HT-29 (cell line): Measurements from ENCODE around the gene KATNB1. TPM values are rescaled to one million over a fixed set of nuclear protein-coding genes. Genes with fewer than 3 reads are reported as not detected.

Source experiments
- DNase-seq: peaks from one replicate; pipeline ENCODE4 v3.0.0-alpha.2; 2015; ENCODE audit warnings: low spot score
- total RNA-seq: library from RNA; depleted of rRNA; stranded (reverse); fragments of >200 nt; shearing (Covaris generic); gene quantifications from 2 replicates; pipeline ENCODE4 v1.2.3, GENCODE V29; 2014

KATNB1 gene
- total RNA-seq, 1 experiment from 2014 or later = 80.2 TPM

DNA sequence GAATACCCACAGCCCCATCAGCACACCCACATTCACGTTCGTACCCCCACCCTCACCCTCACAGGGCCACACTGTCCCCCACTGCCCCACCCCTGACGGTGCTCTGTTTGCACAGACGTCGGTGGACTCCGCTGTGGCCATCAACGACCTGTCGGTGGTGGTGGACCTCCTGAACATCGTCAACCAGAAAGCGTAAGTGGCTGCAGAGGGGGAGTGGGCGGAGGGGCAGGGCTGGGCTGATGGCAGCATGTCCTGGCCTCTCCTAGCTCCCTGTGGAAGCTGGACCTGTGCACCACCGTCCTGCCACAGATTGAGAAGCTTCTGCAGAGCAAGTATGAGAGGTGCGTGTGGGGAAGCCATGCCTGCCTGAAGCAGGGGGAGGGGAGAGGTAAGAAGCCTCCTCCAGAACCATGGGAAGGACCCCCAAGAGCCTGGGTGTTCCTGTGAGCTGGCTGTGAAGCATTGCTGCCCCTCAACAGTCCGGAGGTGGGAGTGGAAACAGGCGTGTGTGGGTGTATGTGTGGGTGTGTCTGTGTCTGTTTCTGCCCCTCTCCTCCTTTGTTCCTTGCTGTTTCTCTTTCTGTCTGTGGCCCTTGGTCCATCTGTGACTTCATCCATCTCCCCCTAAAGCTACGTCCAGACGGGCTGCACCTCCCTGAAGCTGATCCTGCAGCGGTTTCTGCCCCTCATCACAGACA, 20.3 kb downstream of the KATNB1 start:
- no peak for DNase-seq

DNA sequence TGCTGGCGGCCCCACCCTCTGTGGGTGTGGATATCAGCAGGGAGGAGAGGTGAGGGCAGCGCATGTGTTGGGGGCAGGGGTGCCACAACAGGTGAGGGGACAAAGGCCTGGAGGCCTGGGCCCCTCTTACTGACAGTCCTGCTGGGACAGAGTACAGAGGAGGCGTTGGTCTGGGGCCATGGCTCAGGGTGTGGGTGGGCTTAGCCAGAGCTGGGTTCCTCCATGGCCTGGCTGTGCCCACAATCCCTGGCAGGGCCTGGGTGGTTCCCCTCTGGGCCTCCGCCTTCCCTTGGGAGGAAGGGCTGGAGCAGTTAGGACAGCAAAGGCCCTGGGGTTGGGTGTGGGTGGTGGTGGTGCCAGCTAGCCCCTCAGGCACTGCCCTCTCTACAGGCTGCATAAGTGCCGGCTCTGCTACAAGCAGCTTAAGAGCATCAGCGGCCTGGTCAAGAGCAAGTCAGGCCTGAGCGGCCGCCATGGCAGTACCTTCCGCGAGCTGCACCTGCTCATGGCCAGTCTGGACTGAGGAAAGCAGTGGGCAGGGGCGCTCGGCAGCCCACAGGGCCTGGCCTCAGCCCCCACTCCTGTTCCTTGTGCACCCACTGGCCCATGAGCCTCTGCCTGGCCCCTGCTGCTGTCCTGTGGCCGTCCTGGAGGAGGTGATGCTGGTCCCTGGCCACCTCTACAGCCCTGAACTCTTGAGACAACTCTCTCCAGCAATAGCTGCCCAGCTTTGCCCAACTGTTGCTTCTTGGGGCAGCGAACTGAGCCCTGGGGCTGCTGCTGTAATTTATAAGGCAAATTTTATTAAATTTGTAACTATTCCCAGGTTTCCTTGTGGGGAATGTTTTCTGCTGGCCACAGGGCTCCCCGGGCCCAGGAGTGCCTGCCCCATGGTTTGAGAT, 21.1 kb downstream of the KATNB1 start:
- DNase-seq = no peak

DNA sequence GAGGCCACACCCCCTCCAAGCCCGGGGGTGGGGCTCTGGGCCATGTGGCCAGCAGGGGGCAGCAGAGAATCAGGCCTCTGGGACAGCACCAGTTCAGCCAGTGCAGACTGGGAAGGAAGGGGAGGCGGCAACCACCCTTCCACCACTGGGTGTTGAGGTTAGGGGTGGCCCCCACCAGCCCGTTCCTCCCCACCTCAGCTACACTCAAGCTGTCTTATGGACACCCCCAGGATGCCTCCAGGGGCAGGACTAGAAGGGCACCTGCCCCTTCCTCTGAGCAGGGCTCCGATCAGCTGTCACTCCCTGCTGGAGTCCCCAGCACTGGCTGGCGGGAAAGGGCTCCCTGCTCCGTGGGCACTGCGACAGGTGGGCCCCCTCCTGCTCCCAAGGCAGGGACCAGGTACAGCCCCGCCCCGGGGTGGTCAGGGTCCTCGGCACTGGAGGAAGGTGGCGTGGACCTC, 21.8 kb downstream of the KATNB1 start:
- peak; percentile 89 for DNase-seq

DNA sequence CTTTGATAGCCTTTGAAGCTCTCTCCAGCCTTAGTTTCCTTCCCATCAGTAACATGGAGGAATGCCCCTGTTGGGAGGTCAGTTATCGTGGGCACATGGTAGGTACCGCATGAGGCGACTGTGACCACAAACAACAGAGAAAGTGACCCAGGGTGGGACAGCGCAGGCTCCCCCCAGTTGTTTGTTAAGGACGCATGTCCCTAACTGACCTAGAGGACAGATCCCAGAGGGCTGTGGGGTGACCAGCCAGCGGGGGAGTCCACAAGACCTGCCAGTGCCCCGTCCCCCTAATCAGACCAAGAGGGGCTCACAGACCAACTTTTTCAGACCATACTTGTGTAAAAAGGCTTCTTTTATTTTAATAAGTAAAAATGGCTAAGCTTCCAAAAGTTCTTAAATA, 22.3 kb downstream of the KATNB1 start:
- no peak for DNase-seq

DNA sequence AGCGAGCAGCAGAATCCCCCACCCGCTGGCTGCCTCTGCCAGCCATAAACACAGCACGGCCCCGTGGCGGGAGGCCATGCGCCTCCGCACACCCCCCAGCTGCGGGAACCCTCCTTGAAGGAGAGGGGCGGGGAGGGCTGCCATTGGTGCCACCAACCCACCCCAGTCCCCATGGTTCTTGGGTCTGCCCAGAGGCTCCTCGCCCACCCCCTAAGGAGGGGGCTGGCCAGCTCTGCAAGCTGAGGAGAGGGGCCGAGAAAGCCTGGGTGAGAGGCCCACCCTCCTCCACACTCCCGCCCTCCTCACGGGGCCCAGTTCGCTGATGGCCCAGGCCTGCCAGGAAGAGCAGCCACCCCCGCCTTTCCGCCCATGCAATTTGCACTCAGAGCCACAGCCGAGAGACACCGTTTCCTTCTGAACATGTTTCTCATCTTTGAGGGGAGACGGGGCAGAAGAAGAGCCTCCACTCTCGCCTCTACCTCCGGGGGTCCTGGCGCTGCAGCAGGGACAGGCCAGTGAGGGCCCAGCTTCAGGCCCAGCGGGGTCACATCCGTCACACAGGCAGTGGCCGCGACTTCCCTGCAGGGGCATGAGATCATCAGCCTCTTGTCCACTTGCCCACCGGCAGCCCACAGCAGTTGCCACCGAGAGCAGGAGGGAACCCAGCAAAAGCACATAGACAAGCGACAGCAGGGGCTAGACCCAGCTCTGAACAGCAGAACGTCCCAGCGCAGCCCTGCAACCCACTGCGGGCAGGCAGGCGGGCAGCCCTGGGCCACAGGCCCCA, 23.0 kb downstream of the KATNB1 start:
- DNase-seq = no peak

DNA sequence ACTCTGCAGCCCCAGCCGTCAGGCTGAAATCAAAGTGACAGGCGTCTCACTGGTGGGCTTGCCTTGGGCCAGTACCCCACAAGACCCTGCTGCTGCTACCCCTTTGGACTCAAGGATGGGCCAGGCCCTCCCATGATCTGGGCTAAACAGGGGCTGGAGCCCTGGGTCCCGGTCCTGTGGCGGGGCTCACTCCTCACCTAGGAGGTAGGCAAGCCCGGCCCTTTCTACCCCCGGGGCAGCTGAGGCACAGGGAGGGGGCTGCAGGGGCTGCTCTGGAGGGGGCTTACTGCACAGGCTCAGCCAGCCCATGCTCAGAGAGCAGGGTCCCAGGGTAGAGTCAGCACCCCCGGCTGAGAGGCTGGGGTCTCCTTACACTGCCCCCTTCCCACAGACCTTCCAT, 23.6 kb downstream of the KATNB1 start:
- DNase-seq = no peak

DNA sequence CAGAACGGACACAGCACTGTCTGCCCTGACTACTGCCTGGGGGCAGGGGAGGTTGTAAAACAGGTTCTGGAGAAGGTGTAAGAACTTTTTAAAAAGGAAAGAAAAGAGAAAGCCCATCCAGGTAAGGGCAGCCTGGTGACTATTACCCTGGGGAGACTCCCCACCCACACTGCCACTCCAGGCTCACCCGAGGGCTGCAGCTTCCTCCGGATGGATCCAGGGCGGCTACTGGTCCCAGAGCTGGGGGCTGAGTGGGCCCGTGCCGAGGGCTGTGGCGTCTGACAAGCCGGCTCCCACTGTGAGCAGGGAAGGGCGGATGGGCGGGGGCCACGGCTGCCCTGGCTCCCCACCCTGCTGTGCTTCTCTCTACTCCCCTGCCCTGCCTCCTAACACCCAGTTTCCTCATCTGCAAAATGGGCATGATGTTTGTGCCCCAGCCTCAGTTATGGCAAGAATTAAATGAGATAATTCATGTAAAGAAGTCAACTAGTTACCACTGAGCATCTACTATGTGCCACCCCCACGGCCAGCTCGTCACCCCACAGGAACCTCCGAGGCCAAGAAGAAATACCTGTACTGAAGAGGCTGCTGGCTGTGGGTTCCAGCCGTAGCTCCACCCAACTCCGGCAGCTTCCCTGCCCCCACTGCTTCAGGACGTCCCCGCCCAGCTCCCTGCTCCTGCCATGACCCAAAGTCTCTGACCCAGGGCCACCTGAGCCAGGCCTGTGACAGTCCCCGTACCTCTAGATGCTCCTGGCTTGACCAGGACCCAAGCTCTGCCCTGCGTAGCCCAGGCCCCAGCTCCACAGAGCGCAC, 24.2 kb downstream of the KATNB1 start:
- DNase-seq = no peak

DNA sequence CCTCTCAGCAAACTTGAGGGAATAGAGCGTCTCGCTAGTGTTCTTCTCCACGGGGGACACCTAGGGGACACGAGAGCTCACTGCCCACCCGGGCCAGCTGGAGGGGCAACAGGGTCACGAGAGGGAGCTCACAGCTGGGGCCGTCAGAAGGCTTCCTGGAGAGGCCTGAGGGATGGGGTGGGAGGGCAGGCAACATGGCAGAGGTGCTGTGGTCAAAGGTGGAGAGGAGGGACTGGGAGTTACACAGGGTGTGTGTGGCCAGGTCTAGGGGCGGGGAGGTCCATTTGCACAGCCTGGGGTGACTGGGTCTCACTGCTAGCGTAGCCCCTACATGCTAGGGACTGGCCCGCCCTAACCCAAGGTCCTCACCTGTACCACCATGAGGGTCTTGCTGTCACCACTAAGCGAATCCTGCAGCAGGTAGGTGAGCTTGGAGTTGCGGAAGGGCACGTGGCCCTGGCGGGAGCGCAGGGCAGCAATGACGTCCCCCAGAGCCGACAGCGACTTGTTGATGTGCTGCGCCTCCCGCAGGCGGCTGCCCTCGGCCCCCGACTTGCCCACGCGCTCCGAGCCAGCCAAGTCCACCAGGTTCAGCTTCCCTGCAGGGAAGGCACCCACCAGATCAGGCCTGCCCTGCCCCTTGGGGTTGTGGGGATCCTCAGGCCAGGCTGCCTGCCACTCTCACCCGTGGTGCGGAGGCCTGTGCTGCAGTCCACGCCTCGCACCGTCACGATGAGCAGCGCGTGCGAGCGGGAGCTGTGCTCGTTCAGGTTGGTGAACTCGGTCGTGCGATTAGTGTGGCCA, 25.0 kb downstream of the KATNB1 start:
- no peak for DNase-seq

DNA sequence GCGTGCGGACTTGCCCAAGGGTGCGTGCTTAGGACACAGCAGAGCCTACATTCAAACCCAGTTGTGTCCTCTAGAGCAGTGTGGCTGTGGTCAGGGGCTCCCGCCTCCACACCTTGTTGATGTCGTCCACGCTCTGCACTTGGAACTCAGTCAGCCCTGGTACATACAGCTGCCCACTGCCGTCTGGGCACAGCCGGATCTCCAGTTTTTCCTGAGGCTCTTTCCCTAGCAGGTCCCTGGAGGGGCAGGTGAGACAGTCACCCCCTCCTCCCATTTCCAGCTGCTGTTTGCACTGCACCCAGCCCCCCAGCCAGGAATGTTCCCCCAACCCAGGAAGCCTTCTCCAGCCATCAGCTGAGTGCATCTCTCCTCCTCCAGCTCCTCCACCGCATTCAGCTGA, 25.7 kb downstream of the KATNB1 start:
- DNase-seq = no peak

DNA sequence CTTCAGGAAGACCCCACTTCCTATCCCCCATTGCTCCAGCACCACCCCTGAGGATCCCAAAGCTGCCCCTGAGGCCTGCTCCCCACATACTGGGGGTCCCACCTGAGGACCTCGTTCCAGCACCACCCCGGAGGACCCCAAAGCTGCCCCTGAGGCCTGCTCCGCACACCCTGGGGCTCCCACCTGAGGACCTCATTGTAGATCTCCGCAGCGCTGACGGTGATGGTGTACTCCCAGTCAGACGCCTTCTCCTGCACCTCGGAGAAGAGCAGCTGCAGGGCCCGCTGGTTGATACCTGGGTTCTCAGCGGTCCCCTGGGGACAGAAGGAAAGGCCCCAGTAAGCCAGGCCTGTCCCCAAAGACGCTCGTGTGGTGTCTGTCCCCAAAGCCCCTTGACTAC, 26.4 kb downstream of the KATNB1 start:
- no peak for DNase-seq

DNA sequence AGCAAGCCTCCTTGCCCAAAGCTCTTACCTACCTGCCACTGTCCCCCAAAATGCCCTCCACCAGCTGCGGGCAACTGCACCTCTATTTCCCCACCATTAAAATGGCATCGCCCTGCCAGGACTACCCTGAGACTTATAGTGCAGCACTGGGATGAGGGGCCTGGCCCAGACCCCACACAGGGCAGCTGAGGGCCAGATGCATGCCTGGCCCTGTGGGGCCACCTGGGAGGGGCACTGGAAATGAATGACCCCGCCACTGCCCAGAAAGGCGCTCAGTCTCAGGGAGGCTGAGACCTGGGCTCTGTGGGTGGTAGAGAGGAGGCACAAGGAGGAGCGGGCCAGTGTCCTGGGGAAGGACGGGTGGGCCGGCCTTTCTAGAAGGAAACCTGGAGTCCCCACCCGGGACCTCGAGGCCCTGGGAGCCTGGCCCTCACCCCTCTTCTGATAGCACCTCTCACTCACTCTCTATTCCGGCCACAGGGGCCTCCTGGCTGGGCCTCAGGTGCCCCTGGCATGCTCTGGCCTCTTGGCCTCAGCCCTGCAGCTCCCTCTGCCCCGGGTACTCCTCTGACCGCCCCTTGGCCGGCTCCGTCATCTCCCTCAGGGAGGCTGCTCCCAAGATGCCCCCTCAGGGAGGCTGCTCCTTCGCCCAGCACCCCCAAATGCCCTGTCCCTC, 26.9 kb downstream of the KATNB1 start:
- DNase-seq = no peak

DNA sequence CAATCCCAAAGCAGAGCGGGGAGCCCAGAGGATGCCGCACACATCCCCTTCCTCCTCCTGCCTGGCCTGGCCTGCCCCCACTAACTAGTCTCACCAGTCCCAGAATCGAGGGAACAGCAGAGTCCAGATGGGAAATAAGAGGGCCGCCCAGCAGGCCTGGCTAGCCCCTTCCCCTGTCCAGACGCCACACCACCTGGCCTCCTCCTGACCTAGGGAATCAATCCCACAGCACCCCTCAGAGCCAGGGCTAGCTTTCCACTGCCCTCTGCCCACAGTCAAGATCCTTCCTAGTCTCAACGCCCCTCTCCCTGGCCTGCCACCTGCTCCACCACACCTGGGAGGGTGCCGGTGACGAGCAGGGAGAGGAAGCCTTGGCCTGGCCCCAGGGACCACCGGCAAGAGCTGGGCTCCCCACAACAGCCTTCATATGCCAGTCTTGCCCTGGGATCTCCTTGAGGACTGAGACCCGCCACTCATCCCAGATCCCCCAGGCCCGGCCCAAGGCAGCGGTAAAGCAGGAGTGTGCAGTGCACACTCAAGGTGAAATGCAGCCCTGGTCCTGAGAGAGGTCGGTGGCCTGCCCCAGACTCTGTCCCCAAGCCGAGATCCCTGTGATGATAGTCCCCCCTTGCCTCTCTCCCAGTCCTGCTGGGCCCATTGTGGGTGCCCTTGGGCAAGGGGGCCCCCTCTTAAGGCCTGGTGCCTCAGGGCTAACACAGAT, 27.9 kb downstream of the KATNB1 start:
- no peak for DNase-seq

DNA sequence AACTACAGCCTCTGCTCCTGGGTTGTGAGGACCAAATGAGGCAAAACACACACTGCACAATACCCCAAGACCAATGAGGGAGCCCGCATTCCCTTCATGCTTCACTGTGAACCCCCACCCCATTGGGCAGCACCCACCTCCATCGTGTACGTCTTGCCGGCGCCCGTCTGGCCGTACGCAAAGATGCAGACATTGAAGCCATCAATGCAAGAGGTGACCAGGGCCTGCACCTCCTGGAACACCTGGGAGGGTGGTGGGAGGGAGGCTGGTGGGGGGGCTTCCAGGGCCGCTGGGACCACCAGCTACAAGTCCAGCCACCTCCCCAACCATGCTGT, 28.4 kb downstream of the KATNB1 start:
- DNase-seq = no peak

DNA sequence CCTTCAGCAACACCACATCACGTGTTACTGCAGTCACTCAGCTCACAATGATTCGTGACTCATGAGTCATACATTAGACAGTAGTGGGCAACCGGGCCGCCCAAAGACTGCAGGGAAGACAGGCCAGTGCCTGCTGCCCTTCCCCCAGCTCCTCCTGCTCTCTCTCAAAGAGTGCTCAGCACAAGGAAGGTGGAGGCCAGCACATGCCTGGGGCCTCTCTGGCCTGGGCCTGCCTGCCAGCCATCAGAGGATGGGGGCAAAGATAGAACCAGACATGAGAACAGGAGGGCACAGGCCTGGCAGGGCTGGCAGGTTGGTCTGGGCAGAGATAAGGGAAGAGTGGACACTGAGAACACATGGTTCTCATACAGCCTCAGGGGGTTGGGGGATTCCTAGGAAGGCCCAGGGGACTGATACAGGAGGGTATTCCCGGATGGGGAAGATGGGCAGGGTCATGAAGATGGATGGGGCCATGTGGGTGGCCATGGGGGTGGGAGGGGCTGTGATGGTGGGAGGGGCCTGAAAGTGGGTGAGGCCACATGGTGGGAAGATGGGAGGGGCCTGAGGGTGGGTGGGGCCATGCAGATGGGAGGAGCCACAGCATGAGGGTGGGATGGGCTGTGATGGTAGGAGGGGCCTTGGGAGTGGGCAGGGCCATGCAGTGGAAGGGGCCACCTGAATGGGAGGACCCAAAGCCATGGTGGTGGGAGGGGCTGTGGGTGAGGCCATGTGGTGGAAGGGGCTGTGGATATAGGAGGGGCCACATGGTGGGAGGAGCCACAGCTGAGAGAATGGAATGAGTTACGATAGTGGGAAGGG, 29.0 kb downstream of the KATNB1 start:
- peak; percentile 56 for DNase-seq

DNA sequence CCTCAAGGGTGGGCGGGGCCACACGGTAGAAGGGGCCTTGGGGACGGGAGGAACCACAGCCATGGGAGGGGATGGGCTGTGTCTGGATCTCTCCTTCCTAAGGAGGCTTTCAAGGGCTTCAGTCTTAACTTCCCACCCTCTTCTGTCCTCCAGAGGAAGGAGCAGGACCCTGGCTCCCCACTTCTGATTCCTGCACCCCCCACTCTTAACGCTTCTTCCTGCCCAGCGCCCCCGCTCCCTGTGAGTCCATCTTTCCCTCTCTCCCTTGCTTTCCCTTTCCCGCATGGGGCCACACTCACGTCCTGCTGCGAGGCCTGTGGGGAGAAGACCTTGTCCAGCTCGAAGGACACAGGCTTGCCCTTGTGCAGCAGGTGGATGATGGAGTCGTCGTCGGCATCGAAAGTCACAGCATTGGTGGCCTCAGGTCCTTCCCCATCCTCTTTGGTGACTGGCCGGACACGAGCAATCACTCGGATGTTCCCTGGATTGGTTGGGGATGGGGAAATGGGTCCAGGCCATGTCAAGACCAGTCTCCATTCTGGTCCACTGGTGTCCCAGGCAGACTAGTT, 29.7 kb downstream of the KATNB1 start:
- no peak for DNase-seq

DNA sequence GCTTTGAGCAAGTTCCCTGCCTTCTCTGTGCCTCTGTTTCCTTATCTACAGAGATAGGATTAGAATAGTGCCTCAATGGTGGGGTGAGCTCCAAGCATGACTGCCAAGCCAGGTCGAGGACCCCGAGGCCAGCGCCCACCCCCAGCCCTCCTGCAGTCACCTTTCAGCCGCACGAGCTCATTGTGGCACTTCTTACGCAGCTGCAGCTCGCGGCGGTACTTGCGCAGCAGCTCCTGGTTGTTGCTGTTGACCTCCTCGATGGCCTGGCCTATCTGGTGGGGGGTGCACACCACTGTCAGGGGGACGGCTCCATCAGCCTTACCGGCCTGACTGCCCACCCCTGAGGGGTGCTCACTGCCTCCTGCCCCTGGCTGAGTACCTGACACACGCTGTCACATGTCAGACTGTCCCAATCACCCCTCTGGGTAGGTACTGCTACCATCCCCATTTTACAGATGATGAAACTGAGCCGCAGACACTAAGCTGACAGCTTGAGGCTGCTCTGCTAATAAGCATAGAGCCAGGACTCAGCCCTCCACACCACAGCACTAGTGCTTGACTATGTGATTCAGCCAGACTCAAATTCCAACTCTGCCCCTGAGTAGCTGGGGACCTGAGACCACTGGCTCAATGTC, 31.3 kb downstream of the KATNB1 start:
- no peak for DNase-seq

DNA sequence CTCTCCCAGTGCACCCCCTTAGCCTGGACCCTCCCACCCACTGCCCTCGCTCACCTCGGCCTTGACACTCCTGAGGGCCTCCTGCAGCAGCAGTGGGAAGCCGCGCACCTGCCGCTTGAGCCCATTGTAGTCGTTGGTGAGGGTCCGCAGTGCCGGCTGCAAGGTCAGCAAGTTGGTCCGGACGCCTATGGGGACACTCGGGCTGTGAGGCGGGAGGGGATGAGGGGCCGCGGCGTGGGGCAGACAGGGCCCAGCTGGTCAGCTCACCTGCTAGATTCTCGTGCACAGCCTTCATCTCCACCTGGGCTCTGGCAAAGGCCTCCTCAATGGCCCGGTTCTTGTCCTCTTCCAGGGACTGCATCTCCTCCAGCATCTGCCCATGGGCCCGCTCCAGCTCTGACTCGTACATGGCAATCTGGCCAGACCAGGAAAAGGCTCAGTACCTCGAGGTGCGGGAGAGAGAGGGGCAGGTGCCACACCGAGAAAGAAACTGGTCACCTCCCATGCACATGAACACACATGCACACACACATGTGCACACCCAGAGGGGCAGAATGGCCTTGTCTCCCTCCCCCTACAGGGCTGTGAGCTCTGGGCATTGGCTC, 34.1 kb downstream of the KATNB1 start:
- no peak for DNase-seq
